Spleen (tissue), 7 donors: ENCODE results near the gene ANKRD35.
A peak's percentile ranks its signal among the peaks of the same experiment; 100 is the strongest.
"Not testable (repeated sequence)": the region's sequence is repeated elsewhere in the genome, so short reads cannot be mapped to it uniquely, and the experiment has no call there.

Experiments
- CTCF ChIP-seq, 11 experiments: fragments of 200-600 bp in 7 of 11; fragments of 450-650 bp in 4 of 11; sonication (generic) in 4 of 11; IDR thresholded peaks in 8 of 11; conservative IDR thresholded peaks in 3 of 11; 1 replicate in 7 of 11; 2 replicates in 4 of 11; pipeline versions ENCODE4 v1.4.0 to v1.8.0; 2016 to 2021; ENCODE audit warnings: antibody characterized with exemption in 11 of 11, inconsistent platforms in 4 of 11, mild to moderate bottlenecking in 1 of 11
- POLR2A ChIP-seq, 3 donors: fragments of 450-650 bp; IDR thresholded peaks; one replicate each; pipeline ENCODE4 v1.5.1; 2017; ENCODE audit warnings: antibody characterized with exemption in 3 of 3, mild to moderate bottlenecking in 1 of 3
- POLR2AphosphoS5 ChIP-seq, 3 donors: sonication (generic); formaldehyde crosslinking; IDR thresholded peaks; one replicate each; pipeline ENCODE4 v1.5.1; 2017; ENCODE audit warnings: antibody characterized with exemption in 3 of 3
- donor health status: DM: no; HTN: no; CAD: no; lungs with moderate emphysema.
- donor health status: DM: no; HTN: no; CAD: no.
- donor health status: DM: no; HTN: no; CAD: no.

GRCh38 chr1:145932522-145933009 is 46.9 kb upstream of the ANKRD35 start:
- not testable (repeated sequence) for TF ChIP-seq CTCF (IDR thresholded peaks at IDR 0.05 in 8 of 11, conservative IDR thresholded peaks at IDR 0.05 in 3 of 11); POLR2A (IDR thresholded peaks at IDR 0.05)
- peak in 1 of 3 donors; percentile 47 for TF ChIP-seq POLR2AphosphoS5 (IDR thresholded peaks at IDR 0.05)
